SKM-1 treated with dmso at 0.1 percent for 144 hours (cell line): ENCODE results near the gene TUT1.

ENCODE experiments used
- DNase-seq: peaks from one replicate; lab custom pipeline; 2025; ENCODE audit not compliant: unreplicated experiment; lab: John Stamatoyannopoulos, UW

TUT1 gene

DNA sequence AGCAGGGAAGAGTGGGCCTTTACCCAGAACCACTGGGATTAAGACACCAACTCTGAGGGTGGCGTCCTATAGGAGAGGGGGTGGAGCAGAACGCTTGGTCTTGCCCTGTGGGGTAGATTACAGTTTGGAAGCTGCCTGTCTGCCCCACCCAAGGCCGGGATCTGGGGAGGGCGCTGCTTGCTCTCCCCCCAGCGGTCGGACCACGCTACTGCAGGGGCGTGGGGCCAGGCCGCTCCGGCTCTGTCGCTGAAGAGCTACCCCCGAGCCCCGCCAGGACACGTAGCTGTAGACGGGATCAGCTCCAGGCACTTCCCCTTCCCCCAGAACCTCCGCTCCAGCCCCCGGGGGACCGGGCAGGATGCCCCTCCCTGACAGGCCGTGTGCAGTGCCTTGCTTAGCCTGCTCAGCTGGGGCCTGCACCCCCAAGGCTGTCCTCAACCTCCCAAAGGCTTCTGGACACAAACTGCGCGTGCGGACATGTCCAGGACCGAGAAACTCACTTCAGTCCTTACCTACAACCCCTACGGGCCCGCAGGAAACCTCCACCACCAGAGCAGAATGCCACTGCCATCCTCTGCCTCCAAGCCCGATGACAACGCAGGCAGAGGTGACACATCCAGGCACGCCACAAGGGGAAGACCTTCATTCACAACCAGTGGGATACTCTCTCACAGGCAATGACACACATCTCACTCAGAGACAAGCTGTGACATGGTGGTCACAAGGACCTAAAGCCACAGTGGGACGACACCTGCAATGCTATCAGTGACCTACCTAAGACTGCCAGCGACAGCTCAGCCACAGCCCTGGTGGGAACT lies 48.4 kb downstream of the TUT1 start:
- peak; percentile 49 for DNase-seq

DNA sequence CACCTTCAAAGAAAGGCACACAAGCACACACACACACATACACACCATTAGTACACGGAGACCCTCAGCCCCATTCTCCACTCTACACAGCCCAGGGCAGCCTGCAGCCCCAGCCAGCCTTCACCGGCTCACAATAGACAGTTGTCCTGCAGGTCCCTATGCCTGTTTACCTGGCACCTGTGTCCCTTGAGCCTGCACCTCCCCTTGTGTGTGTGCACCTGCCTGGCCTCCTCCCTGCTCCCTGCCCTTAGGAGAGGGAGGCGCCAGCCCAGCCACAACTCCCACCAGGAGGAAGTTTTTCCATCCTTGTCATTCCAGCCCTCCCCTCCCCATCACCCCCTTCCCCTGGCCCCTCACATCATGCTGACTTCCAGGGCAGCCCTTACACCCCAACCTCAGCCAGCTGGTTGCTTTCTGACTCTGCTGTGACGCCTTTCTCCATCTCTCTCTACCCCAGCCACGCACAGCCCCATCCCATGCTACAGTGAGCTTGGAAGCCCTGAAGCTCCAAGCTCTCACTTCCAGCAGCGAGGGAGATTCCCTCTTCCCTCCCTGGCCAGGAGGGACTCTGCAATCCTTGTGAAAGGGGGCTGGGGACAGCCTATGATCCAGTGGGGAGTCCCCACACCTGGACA lies 49.1 kb downstream of the TUT1 start:
- DNase-seq: no peak

DNA sequence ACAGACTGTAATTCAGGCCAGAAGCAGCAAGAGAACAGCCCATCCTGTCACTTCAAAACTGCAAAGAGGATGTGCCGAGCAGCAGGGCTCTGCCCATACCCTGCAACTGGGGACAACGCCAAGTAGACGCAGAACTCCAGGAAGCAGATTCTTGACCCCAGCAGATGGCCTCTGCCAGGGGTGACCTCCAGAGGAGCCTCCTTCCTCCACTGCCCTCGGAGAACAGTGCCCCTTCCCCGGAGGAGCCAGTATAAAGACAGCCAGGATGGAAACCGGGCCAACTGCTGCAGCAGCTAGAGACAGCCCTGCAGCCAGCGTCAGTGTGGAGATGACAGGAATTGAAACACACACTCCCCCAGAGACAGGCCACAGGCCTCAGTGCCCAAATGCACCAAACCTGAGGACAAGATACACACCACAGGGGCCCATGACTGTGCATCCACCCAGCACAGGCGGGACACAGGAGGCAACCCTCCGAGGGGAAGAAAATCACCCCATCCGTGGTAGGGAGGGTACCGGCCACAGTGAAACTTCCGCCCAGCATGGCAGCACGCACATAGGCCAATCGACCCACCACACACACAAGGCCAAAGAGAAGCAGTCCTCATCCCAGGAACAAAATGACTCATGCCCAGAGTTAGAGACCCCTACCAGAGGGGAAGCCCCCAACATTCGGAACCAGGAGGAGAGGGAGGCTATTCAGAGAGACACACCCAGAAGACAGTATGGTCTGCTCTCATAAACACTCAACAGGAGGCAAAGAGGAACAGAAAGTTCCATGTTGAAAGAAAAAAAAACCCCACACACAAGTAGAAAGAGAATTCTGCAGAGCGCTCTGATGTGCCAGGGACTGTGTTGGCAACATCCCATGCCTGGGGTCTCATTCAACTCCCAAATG lies 50.3 kb downstream of the TUT1 start:
- DNase-seq: no peak

DNA sequence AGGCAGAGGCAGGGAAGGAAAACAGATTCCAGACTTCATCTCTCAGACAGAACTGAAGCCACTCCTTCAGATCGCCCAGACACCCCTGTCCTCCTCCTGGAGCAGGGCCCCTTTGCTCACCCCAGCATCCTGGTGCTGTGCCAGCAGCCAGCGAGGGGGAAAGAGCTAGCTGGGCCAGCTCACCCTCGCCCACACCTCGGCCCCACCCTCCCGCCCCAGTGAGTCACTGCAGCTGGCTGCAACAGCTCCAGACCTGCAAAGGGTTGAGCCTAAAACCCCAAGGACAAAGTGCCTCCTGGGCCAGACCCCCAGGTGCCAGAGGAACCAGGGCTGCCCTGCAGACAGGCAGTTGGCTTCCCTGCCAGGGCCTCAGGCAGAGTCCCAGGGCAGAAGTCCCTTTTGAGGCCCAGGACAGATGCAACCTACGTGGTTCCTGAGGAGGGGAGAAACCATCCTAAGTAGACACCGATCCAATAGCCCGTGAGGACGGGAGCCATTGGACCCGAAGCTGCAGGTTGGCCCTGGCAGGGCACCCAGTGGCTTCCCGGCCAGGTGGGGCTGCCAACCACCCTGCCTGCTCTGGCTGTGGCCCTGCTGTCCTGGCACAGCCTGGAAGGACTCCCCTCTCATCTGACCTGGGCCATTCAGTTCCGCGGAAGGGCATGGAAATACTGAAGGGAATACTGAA lies 51.9 kb downstream of the TUT1 start:
- DNase-seq: no peak

DNA sequence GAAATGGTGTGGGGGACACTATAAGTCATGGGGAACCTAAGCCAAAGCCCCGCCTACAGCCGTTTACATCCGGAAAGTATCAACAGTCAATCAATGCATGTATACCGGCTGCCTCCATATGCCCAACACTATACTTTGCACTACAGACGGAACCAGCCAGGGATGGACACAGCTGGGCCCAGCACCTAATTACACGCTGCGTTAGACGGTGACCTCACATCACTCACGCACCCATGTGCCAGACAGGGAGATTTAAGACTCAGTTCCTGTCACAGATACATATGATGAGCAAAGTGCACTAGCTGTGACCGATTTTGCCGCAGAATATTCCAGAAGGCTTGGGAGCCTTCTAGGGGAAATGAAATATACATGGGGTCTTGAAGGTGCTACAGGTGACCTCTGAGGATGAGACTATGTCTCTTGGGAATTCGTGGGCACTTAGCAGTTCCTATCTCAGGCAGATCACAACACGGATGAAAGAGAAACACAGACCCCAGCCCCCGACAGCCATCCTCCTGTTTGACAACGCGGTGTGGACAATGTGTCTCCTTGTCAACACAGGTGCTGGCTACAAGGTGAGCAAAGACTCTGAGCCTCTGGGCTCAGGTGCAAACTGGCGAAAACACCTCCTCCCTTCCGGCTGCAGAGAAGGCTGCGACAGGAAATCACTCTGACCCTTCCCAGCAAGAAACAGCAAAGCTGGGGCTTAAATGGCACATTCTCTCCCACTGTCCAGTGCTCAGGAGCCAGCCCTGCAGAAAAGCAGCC lies 52.7 kb downstream of the TUT1 start:
- no peak for DNase-seq

DNA sequence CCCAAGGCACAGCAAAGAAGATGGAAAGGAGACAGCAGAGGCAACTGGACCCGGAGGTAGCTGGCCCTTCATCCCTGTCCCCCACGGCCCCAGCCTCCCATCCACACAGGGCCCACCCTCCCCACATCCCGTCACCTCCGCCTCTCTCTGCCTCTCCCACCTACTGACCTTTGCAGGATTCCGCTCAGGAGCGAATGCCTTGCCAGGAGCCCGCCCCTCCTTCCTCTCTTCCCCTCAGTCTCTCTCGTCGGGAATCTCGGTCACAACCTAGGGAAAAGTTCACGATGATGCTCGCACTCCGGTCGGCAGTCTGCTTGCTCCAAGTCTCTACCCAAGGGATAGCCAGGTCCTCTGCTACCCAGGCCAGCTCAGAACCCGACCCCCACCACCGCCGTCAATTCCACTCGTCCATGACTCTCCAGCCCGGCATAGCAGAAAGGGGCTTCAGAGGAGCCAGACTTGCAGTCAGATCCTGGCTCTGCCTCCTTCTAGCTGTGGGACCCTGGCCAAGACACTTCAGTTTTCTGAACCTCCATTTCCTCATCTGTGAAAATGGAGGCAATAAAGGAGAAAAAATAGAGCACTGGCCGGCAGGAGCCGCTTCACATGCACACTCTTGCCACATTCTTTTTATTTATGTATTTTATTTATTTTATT lies 54.9 kb downstream of the TUT1 start:
- DNase-seq: no peak

DNA sequence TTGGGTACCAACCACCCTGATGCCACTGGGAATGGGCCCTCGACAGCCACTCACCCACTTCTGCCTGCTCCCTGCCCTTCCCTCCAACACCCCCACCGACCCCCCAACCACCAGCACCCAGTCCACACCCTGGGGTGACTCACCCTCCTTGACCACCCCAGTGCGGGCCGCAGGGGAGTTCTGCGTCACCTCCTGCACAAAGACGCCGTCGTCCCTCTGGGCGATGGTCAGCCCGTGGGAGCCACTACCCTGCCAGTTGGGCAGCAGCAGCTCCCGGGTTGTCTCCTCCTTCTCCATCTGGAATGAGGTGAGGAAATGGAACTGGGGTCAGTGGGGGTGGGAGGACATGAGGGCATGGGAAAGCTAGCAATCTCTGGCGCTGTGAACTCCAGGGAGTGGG lies 55.5 kb downstream of the TUT1 start:
- no peak for DNase-seq

DNA sequence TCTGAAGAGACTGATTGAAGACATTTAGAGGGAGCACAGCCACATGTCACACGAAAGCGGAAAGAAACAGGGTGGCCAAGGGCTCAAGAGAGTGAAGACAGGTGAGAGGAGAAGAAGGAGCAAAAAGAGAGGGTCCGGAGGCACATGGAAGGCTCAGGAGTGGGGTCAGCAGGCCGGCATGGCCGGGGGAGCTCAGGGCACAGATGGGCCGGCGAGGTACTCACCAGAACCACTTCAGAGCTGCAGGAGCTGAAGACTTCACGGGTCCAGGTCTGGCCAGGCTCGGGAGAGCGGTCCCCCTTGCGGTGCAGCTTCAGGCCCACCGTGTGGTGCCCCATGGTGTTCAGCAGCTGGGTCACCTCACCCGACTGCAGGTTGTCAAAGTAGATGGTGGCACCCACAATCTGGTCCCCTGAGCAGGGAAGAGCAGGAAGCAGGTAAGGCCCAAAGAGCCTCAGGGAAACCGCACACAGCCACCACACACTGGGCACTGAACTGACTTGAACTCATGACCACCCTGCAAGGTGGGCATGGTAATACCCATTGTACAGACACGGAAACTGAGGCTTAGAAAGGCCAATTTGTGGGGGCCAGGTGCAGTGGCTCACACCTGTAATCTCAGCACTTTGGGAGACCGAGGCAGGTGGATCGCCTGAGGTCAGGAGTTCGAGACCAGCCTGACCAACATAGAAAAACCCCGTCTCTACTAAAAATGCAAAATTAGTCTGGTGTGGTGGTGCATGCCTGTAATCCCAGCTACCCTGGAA lies 56.4 kb downstream of the TUT1 start:
- no peak for DNase-seq

DNA sequence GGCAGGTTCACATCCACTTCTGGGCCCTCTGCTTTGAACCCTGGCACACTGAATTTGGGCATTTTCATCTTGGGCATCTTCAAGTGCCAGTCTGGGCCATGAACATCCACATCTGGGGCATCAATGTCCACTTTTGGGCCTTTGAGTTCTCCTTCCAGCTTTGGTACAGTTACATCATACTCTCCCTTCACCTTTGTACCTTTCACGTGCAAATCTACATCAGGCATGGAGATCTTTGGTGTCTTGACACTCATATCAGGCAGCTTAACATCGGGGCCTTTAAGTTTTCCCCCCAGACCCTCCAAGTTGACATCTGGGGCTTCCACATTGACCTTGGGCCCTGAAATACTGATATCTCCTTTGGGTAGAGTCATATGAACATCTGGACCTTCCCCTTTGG lies 59.2 kb downstream of the TUT1 start:
- DNase-seq: no peak
